Endodermal cell (in vitro differentiated cells): Measurements from ENCODE around the gene IPO5. TPM values are rescaled to one million over a fixed set of nuclear protein-coding genes. Genes with fewer than 3 reads are reported as not detected.
"Not testable (repeated sequence)": the region's sequence is repeated elsewhere in the genome, so short reads cannot be mapped to it uniquely, and the experiment has no call there.

Experiments used
- DNase-seq: peaks from one replicate; pipeline ENCODE4 v3.0.0-alpha.2; 2017
- H3K27ac ChIP-seq: 2 replicates; pipeline ENCODE4 v1.5.1; 2013; ENCODE audit warnings: mild to moderate bottlenecking, low read depth, low read length, moderate library complexity
- H3K27me3 ChIP-seq: 2 replicates; pipeline ENCODE4 v1.6.1; 2013; ENCODE audit warnings: mild to moderate bottlenecking, low read length, moderate library complexity; ENCODE audit not compliant: insufficient read depth, control insufficient read depth, poor library complexity, severe bottlenecking
- H3K36me3 ChIP-seq: 2 replicates; pipeline ENCODE4 v1.7.0; 2013; ENCODE audit warnings: mild to moderate bottlenecking, low read length, moderate library complexity; ENCODE audit not compliant: control insufficient read depth, insufficient read depth
- H3K4me1 ChIP-seq: one replicate; pipeline ENCODE4 v1.7.0; 2013; ENCODE audit warnings: low read length; ENCODE audit not compliant: control insufficient read depth, insufficient read depth
- H3K4me3 ChIP-seq: 2 replicates; pipeline ENCODE4 v1.5.1; 2013; ENCODE audit warnings: mild to moderate bottlenecking, low read length, moderate library complexity
- H3K9ac ChIP-seq: 2 replicates; pipeline ENCODE4 v1.6.1; 2013; ENCODE audit warnings: mild to moderate bottlenecking, low read length, moderate library complexity; ENCODE audit not compliant: poor library complexity, severe bottlenecking; ENCODE audit errors: extremely low read depth
- H3K9me3 ChIP-seq: 2 replicates; pipeline ENCODE4 v1.6.1; 2013; ENCODE audit warnings: mild to moderate bottlenecking, low read length, moderate library complexity; ENCODE audit not compliant: control insufficient read depth
- H3K27ac Mint-ChIP-seq: 2 replicates; pipeline ENCODE4 v1.8.0; 2020; ENCODE audit warnings: mixed read lengths
- H3K27me3 Mint-ChIP-seq: 2 replicates; pipeline ENCODE4 v1.8.0; 2021; ENCODE audit warnings: mild to moderate bottlenecking, mixed read lengths; ENCODE audit not compliant: insufficient read depth
- H3K36me3 Mint-ChIP-seq: 2 replicates; pipeline ENCODE4 v1.8.0; 2020; ENCODE audit warnings: low read depth, mixed read lengths
- H3K4me1 Mint-ChIP-seq: 2 replicates; pipeline ENCODE4 v1.8.0; 2020; ENCODE audit warnings: mixed read lengths
- H3K4me3 Mint-ChIP-seq: 2 replicates; pipeline ENCODE4 v1.8.0; 2020; ENCODE audit warnings: mild to moderate bottlenecking, moderate library complexity, mixed read lengths
- H3K9me3 Mint-ChIP-seq: 2 replicates; pipeline ENCODE4 v1.8.0; 2020; ENCODE audit warnings: mild to moderate bottlenecking, mixed read lengths
- CTCF ChIP-seq: fragments of 200-600 bp; sonication (generic); conservative IDR thresholded peaks from 2 replicates; pipeline ENCODE4 v1.5.0; 2021; ENCODE audit warnings: antibody characterized with exemption, mild to moderate bottlenecking
- WGBS, 2 experiments: methylation state at CpG; one replicate each; pipeline versions ENCODE4 v1.1.5 to v1.1.7; 2013; ENCODE audit warnings: missing lambda C conversion rate in 2 of 2, mixed read lengths in 1 of 2; ENCODE audit not compliant: insufficient coverage in 1 of 2, insufficient read length in 1 of 2; 5-methylcytosine and 5-hydroxymethylcytosine counted together
- total RNA-seq, 2 donors: library from RNA; stranded (reverse); fragmentation: NEBNext Ultra II Directional in 1 of 2; extraction: Animal tissue kit (Norgen Biotek cat#: 25700) in 1 of 2; gene quantifications; 2 replicates in 1 of 2; 3 replicates in 1 of 2; pipeline ENCODE4 v1.2.1, GENCODE V29; 2021

IPO5 gene
- total RNA-seq, 2 donors from 2014 or later = 259 to 280 TPM

GRCh38 chr13:98032168-98032567, 78.7 kb downstream of the IPO5 start:
- TF ChIP-seq CTCF = no peak
- Mint-ChIP-seq H3K4me3 (no peak overlapping the region), H3K27ac (no peak overlapping the region), H3K9me3 (no peaks in the 10 kb centered on the region), H3K27me3 (no peaks in the 10 kb centered on the region), H3K4me1 (peaks cover 20% of the 10 kb centered on the region), H3K36me3 (no peaks in the 10 kb centered on the region)
- no peaks in the 10 kb centered on the region for H3K4me1 ChIP-seq
- no peak for DNase-seq
- no peaks in the 10 kb centered on the region for H3K9me3 ChIP-seq
- H3K27me3 ChIP-seq = no peaks in the 10 kb centered on the region
- no peaks in the 10 kb centered on the region for H3K36me3 ChIP-seq
- H3K4me3 ChIP-seq = no peak overlapping the region
- H3K27ac ChIP-seq = no peak overlapping the region
- no peak overlapping the region for H3K9ac ChIP-seq
- WGBS, 2 experiments = 89 to 97% methylated on average over 1 to 5 of the region's 5 CpGs

- Mint-ChIP-seq H3K4me3 (peak overlapping the region; percentile 8), H3K36me3 (no peaks in the 10 kb centered on the region), H3K4me1 (peaks cover 12% of the 10 kb centered on the region), H3K9me3 (no peaks in the 10 kb centered on the region), H3K27me3 (no peaks in the 10 kb centered on the region), H3K27ac (peak overlapping the region; percentile 91)
- no peaks in the 10 kb centered on the region for H3K27me3 ChIP-seq
- H3K9ac ChIP-seq = peak overlapping the region; percentile 4
- no peaks in the 10 kb centered on the region for H3K36me3 ChIP-seq
- H3K4me3 ChIP-seq = no peak overlapping the region
- H3K9me3 ChIP-seq = no peaks in the 10 kb centered on the region
- no peak overlapping the region for H3K27ac ChIP-seq
- peak; percentile 74 for DNase-seq
- TF ChIP-seq CTCF = peak; percentile 73
- WGBS, 2 experiments = 68 to 78% methylated on average over 11 to 17 of the region's 19 CpGs
- no peaks in the 10 kb centered on the region for H3K4me1 ChIP-seq
Measured at GRCh38 chr13:98033277-98034247, 80.1 kb downstream of the IPO5 start.

GRCh38 chr13:98035373-98035772, 81.9 kb downstream of the IPO5 start:
- no peak overlapping the region for H3K4me3 ChIP-seq
- 91 to 100% methylated on average over 2 to 5 of the region's 5 CpGs for WGBS, 2 experiments
- no peaks in the 10 kb centered on the region for H3K9me3 ChIP-seq
- no peak overlapping the region for H3K9ac ChIP-seq
- Mint-ChIP-seq H3K4me3 (no peak overlapping the region), H3K9me3 (no peaks in the 10 kb centered on the region), H3K27ac (no peak overlapping the region), H3K27me3 (no peaks in the 10 kb centered on the region), H3K4me1 (peaks cover 12% of the 10 kb centered on the region), H3K36me3 (no peaks in the 10 kb centered on the region)
- no peaks in the 10 kb centered on the region for H3K36me3 ChIP-seq
- TF ChIP-seq CTCF = no peak
- H3K4me1 ChIP-seq = no peaks in the 10 kb centered on the region
- H3K27ac ChIP-seq = no peak overlapping the region
- DNase-seq = no peak
- no peaks in the 10 kb centered on the region for H3K27me3 ChIP-seq

GRCh38 chr13:98036564-98037302, 83.3 kb downstream of the IPO5 start:
- H3K9me3 ChIP-seq, H3K27ac ChIP-seq, H3K9me3 Mint-ChIP-seq, DNase-seq, H3K27ac Mint-ChIP-seq, H3K4me3 ChIP-seq, H3K4me3 Mint-ChIP-seq, H3K4me1 ChIP-seq, H3K27me3 ChIP-seq, H3K9ac ChIP-seq, H3K36me3 ChIP-seq, H3K36me3 Mint-ChIP-seq, H3K4me1 Mint-ChIP-seq, H3K27me3 Mint-ChIP-seq: not testable (repeated sequence)
- 89 to 94% methylated on average over 10 to 12 of the region's 12 CpGs for WGBS, 2 experiments
